A204.1 (cell line): ENCODE measurements around the gene NHP2.

Experiments
- FAIRE-seq: peaks from 2 replicates; lab custom pipeline; 2012; peaks lifted over from hg19 to GRCh38; lab: Jason Lieb, UNC

Gene NHP2

DNA sequence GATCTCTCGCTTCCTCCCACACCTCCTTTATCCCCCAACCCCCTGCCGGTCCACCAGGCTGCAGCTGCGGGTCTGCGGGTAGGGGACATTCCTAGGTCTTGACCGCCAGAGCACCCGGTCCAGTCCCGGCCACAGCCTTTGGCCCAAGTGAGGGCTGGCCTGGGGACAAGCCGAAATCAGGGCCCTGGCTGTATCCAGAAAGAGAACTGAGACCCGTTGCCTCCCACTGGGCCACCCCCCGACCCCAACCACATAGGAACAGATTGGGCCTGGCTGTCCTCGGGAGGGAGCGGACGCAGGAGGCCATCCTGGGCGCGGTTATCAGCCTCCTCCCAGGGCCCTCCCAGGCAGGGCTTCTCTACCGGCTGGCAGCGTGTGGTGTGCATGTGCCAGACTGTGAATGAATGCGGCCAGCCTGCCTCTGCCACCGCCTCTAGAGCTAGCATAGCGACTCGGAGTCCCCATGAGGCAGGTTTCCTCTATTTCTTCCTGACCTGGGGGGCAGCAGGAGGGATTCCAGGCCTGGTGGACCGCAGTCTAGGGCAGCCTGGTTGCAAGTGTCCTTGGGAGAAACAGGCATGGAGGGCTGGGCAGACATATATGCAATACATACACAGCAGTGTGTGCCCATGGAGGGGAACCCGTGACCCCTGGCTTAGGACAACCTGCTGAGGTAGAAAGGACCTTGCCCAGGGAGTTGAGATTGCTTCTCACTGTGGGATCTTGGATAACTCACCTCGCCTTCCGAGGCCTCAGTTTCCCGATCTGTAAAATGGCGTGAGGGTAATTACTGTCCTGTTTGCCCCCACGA is 39.2 kb downstream of the NHP2 start:
- FAIRE-seq = no peak

DNA sequence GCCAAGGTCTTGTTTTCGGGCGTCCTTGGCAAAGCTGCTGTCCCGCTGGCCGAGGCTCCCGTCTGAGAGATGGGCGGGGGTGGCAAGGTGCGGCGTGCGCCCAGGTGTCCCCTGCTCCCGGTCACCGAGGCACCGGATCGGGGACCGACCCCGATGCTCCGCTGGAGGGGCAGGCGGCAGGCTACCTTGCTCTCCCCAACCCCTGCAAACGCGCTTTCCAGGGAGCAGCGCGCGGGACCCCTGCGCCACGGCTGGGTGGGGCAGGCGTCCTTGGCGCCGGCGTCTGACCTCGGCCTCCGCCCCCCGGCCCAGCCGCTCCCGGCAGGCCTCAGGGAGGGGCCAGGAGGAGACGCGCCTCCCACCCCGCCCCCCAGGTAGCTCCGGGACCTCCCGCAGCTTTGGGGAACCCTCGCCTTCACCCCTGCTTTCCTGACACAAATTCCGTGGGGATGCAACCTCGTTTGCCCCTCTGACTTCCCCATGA is 39.8 kb downstream of the NHP2 start:
- FAIRE-seq = no peak

DNA sequence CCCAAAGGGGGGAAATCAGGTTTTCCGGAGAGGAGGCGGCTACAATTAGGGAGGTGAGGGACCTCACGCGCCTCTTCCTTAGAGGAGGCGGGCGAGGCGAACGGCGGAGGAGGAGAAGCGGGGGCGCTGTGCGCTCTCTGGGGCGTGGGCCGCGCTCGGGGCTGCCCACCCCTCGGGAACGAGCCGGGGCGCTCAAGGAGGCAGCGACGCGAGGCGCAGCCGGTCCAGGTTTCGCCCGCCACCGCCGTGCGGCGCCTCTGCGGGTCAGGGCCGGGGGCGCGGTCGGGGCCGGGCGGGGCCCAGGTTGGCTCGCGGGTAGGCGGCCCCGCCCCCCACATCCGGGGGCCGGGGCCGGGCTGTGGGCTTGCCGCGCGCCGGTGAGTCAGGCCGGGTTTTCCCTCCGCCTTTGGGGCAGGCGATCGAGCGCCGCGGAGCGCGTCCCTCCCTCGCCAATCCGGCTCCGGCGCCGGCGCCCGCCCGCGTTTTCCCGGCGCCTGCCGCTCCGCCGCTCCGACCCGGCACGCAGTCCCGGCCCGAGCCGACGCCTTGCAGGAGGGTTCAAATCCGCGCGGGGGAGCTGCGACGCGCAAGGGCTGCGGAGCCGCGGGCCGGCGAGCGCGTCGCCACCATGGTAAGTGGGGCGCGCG is 40.4 kb downstream of the NHP2 start, which contains the start of gene N4BP3:
Gene N4BP3 (plus strand): TSS at position 392 of the 647 bp plus-strand sequence. CDS start 6,052 bp downstream, outside the sequence.
- FAIRE-seq = no peak

GRCh38 chr5:178112545-178112944 is 41.1 kb downstream of the NHP2 start:
- FAIRE-seq = no peak

DNA sequence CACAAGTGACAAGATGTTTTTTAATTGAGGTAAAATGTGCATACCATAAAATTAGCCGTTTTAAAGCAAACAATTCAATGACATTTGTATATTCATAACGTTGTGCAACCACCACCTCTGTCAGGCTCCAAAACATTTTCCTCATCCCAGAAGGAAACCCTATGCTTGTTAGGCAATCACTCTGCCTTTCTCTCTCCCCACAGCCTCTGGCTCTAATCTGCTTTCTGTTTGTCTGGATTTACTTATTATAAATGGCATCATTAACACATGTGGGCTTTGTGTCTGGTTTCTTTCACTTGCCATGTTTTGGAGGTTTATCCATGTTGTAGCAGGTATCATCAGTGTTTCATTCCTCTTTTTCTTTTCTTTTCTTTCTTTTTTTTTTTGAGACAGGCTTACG is 41.8 kb downstream of the NHP2 start:
- no peak for FAIRE-seq

DNA sequence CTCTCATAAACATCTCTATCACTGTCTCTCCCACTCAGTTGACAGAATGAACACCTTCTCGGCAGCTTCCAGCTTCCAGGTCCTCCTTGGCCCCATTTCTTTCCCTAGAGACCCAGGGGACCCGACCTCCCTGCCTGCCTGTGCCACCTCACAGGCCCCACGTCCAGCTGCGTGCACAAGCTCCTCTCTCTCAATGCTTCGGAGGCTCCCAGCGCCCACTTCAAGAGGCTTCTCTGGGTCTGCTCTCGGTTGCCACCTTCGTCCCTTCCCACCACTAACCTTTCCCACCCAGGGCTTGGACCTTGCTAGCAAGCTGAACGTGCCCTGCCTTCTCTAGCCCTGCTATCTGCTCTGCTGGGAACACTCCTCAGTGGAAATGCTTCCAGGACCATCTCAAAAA is 43.2 kb downstream of the NHP2 start:
- FAIRE-seq = no peak

GRCh38 chr5:178108966-178109365 is 44.7 kb downstream of the NHP2 start:
- FAIRE-seq = no peak

DNA sequence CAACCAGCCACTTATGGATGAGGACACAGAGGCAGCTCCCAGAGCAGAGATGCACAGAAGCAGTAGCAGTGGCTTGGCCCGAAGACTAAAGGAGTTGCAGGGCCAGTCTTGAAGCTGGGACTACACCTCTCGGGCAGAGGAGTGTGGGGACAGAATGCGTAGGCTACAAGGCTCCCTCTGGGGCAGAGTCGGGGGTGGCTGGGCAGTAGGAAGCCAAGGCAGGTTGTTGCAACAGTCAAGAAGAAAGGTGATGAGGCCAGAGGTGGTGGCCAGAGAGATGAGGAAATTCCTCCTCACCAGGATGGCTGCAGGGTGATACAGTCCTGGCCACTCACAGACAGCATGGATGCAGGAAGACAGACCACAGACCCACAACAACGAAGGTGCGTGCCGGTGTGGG is 45.2 kb downstream of the NHP2 start:
- FAIRE-seq = no peak

DNA sequence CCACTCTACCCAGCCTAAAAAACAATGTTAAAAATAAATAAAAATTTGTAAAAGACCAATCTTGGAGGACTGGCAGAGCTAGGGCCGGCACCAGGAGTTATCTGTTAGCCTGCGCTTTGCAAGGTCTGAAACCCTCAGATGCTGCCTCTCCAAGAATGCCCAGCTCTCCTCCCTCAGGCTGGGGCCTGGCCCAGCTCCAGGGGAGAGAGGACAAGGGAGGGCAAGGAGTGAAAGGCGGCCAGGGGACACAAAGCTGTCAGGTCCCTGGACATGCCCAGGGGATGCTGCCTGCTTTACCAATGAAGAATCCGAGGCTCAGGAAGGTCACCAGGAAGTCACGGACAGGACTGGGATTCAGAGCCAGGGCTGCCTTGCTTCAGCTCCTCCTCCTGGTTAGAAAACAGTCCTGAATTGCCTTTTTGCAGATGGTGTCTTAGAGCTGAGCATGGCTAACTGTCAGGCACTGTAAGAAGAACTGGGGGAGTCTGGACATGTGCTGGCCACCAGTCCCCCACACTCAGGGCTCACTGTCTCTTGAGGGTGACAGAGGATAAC is 45.9 kb downstream of the NHP2 start:
- FAIRE-seq = no peak

- no peak for FAIRE-seq
Measured at GRCh38 chr5:178106556-178107239, 47.0 kb downstream of the NHP2 start.

DNA sequence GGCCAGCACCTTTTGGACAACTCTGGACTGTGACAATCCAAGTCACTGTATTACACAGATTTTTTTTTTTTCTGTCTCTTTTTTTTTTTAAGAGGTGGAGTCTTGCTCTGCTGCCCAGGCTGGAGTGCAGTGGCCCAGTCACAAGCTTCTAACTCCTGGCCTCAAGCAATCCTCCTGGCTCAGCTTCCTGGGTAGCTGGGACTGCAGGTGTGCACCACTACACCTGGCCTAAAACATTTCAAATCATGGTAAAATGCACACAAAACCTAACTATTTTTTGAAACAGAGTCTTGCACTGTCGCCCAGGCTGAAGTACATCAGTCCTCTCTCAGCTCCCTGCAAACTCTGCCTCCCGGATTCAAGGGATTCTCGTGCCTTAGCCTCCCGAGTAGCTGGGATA is 47.6 kb downstream of the NHP2 start:
- no peak for FAIRE-seq

GRCh38 chr5:178104492-178104891 is 49.2 kb downstream of the NHP2 start:
- FAIRE-seq = no peak

- FAIRE-seq = no peak
Measured at GRCh38 chr5:178103612-178104011, 50.1 kb downstream of the NHP2 start.
